Lower leg skin (tissue), 4 donors: Measurements from ENCODE around the gene SPATA2L. TPM values are rescaled to one million over a fixed set of nuclear protein-coding genes. Genes with fewer than 3 reads are reported as not detected.

Experiments
- DNase-seq, 2 donors: peaks; one replicate each; pipeline ENCODE4 v3.0.0-alpha.2; 2019; ENCODE audit warnings: low spot score in 2 of 2
- H3K4me3 ChIP-seq: fragments of 200-600 bp; sonication (generic); 2 replicates; pipeline ENCODE4 v1.5.1; 2017; ENCODE audit warnings: mild to moderate bottlenecking, low read depth; ENCODE audit not compliant: poor library complexity, severe bottlenecking
- POLR2A ChIP-seq, 2 donors: fragments of 450-650 bp; IDR thresholded peaks; one replicate each; pipeline ENCODE4 v1.6.1; 2016 to 2017; ENCODE audit warnings: antibody characterized with exemption in 2 of 2, mild to moderate bottlenecking in 1 of 2, moderate library complexity in 1 of 2
- WGBS, 2 donors: methylation state at CpG; one replicate each; pipeline ENCODE4 v1.1.5; 2018; 5-methylcytosine and 5-hydroxymethylcytosine counted together
- intact Hi-C: fragments of 100-400 bp; cut with DNase I; formaldehyde crosslinking; loops from one replicate; pipeline ENCODE4 v1.15.0; 2023; ENCODE audit warnings: low total_unique reads
- total RNA-seq, 4 donors: library from RNA; depleted of rRNA; stranded (reverse); fragments of >200 nt; gene quantifications; one replicate each; pipeline ENCODE4 v1.1.0, GENCODE V29; 2016
- TF ChIP-seq, protein P1 (sequence below), 3 donors: fragments of 450-650 bp; IDR thresholded peaks; one replicate each; pipeline ENCODE4 v1.5.1; 2016; ENCODE audit warnings: antibody characterized with exemption in 3 of 3, mild to moderate bottlenecking in 3 of 3, moderate library complexity in 2 of 3

The SPATA2L gene
- total RNA-seq, 4 donors from 2014 or later: 18.3 to 34.6 (median 28.4) TPM

DNA sequence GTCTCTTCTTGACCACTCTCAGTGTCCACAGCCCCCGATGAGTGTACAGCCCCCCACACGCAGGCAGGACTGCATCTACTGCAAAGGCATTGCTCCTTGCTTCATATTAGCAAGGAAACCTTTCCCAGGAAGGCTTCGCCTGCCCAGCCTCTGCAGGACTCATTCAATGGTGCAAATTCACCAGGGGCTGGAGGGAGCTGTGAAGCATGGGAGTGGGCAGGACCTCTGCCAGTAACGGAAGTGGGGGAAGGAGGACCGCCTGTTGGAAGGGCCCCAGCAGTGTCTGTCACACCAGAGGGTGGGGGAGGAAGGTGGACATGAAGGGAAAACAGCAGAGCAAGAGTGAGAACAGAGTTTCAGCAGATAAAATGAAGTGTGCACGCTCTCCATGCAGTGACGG, 41.4 kb downstream of the SPATA2L start:
- no peak for DNase-seq
- no peak for TF ChIP-seq POLR2A (IDR thresholded peaks at IDR 0.05)
- no peak overlapping the region for H3K4me3 ChIP-seq
- intact Hi-C loops: no loop called here
- 90 to 97% methylated on average over 7 of the region's 7 CpGs for WGBS, 2 donors

DNA sequence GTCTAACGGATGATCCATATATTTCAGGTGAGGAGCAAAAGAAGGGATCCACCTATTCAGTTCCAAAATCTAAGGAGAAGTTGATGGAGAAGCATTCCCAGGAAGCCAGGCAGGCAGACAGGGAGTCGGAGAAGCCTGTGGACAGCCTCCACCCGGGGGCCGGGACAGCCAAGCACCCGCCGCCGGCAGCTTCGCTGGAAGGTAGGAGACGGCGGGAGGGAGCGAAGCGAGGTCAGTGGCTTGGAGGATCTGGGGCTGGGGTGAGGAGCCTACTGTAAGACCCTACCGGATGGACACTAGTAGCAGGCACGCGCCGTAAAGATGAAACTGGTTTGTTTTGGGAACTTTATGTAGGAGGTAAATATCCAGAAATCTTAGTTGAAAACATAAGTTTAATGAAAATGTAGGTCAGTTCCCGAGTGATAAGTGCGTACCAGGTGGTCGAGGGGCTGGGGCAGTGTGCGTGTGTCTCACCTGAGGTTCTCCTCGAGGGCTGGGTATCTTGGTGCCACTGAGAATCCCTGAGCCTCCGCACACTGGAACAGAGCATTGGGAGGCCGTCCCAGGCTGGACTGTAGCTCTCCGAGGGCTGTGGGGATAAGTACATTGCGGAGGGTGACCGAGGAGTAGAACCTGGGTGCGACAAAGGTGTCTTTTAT, 43.2 kb downstream of the SPATA2L start:
- intact Hi-C loops: no loop called here
- H3K4me3 ChIP-seq: peak overlapping the region; percentile 77
- DNase-seq: no peak
- TF ChIP-seq, protein P1, sequence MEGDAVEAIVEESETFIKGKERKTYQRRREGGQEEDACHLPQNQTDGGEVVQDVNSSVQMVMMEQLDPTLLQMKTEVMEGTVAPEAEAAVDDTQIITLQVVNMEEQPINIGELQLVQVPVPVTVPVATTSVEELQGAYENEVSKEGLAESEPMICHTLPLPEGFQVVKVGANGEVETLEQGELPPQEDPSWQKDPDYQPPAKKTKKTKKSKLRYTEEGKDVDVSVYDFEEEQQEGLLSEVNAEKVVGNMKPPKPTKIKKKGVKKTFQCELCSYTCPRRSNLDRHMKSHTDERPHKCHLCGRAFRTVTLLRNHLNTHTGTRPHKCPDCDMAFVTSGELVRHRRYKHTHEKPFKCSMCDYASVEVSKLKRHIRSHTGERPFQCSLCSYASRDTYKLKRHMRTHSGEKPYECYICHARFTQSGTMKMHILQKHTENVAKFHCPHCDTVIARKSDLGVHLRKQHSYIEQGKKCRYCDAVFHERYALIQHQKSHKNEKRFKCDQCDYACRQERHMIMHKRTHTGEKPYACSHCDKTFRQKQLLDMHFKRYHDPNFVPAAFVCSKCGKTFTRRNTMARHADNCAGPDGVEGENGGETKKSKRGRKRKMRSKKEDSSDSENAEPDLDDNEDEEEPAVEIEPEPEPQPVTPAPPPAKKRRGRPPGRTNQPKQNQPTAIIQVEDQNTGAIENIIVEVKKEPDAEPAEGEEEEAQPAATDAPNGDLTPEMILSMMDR (IDR thresholded peaks at IDR 0.05): no peak
- TF ChIP-seq POLR2A (IDR thresholded peaks at IDR 0.05): no peak
- WGBS, 2 donors: 9 to 13% methylated on average over 27 of the region's 27 CpGs

DNA sequence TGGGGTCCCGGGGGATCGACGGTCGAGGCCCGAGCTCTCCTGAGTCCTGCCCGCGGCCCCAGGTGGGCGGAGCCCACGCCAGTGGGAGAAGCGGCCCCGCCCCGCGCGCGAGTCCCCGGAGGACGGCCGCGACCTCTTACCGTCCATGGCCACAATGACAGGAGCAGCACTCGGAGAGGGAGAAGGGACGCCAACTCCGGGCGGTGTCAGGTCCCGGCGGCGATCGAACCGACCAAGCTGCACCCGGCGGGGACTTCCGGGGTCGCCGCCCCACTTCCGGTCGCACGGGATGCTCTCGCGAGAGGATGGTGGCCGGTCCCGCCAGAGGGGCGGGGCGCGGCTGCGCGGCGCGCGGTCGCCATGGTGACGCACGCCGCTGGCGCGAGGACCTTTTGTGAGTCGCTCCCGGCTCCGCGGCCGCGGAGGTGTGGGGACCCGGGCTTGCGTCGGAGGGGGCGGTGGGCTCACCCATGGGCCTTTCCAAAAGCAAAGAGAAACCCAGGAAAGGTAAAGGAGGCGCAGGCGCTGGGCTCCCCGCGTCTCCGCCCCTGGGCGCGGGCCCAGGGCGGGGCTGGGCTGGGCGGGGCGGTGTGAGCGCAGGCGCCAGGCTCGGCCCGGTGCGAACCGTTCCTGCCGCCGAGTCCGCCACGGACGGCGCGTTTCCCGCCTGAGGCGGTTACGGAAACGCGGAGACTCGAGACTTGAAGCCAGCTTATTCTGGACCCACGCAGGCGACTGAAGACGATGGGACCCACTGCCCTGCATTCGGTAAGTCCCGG, 43.9 kb downstream of the SPATA2L start, which contains the start of the genes CHMP1A and SPATA33:
TSS of gene CHMP1A (minus strand) at position 267 of the 779 bp plus-strand sequence. CDS start at position 147, 120 bp downstream.
TSS of gene SPATA33 (plus strand) at position 395 of the 779 bp plus-strand sequence. CDS start at position 471, 76 bp downstream.
- intact Hi-C loops: no loop called here
- H3K4me3 ChIP-seq: peak within 1 kb of the TSS; percentile 77
- peak; percentile 76 to 96 for DNase-seq
- 0% methylated on average over 55 to 93 of the region's 99 CpGs for WGBS, 2 donors
- TF ChIP-seq, protein P1 (IDR thresholded peaks at IDR 0.05): no peak
- TF ChIP-seq POLR2A (IDR thresholded peaks at IDR 0.05): no peak

DNA sequence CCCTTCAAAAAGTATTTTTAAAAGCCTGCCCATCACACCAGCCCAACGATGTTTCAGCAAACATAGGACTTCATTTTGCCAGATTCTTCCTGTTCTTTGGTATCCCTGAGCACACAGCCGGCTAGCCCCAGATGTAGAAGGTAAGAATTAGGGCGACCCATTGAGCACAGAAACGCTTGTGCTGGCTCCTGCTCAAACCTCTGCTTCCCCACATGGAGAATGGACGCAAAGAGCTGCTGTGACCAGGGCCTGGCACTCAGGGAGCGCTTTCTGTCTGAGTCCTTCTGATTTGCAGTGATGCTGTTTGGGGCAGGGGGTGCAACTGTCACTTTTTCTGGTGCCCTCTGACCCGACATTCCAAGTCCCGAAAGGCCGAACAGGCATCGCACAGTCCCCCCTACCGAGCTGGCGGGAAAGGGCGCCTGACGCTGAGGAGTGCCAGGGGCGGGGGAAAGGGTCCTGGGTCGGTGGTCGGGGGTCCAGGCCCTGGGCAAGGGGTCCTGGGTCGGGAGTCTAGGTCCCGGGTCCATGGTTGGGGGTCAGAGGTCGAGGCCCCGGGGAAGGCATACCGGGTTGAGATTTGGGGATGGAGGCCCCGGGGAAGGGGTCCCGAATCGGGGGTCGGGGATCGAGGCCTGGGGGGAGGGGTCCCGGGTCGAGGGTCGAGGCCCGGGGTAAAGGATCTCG, 44.9 kb downstream of the SPATA2L start:
- intact Hi-C loops: no loop called here
- DNase-seq: no peak
- H3K4me3 ChIP-seq: peak overlapping the region; percentile 77
- WGBS, 2 donors: 31% methylated on average over 30 to 31 of the region's 32 CpGs
- no peak for TF ChIP-seq POLR2A (IDR thresholded peaks at IDR 0.05)
- TF ChIP-seq, protein P1 (IDR thresholded peaks at IDR 0.05): no peak

DNA sequence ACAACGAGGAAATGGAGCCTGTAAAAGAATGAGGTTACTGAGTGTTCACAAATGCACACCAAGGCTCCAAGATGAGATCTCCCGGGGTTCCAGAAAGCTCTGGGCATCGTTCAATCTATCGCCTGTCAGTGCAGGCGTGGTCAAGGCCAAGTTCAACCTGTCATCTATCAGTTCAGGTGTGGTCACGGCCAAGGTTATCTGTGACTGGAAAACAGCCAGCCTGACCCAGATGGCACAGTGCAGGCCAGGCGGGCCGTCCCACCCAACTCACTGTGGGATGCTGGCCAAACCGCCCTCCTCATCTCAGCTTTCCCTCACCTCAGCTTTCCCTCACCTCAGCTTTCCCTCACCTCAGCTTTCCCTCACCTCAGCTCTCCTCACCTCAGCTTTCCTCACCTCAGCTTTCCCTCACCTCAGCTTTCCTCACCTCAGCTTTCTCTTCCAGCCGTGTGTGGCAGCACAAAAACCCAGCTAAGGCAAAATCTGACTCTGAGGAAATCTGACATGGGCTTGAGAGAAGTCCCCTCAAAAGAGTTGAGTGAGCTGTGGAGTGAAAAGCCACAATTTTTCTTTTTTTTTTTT, 46.4 kb downstream of the SPATA2L start:
- DNase-seq: no peak
- H3K4me3 ChIP-seq: no peak overlapping the region
- intact Hi-C loops: no loop called here
- WGBS, 2 donors: 75 to 88% methylated on average over 10 of the region's 10 CpGs
- TF ChIP-seq, protein P1 (IDR thresholded peaks at IDR 0.05): peak in 1 of 3 donors; percentile 17
- TF ChIP-seq POLR2A (IDR thresholded peaks at IDR 0.05): no peak
